ENCODE data around the gene MAD2L1BP.
A peak's percentile ranks its signal among the peaks of the same experiment; 100 is the strongest.

MAD2L1BP gene

DNA sequence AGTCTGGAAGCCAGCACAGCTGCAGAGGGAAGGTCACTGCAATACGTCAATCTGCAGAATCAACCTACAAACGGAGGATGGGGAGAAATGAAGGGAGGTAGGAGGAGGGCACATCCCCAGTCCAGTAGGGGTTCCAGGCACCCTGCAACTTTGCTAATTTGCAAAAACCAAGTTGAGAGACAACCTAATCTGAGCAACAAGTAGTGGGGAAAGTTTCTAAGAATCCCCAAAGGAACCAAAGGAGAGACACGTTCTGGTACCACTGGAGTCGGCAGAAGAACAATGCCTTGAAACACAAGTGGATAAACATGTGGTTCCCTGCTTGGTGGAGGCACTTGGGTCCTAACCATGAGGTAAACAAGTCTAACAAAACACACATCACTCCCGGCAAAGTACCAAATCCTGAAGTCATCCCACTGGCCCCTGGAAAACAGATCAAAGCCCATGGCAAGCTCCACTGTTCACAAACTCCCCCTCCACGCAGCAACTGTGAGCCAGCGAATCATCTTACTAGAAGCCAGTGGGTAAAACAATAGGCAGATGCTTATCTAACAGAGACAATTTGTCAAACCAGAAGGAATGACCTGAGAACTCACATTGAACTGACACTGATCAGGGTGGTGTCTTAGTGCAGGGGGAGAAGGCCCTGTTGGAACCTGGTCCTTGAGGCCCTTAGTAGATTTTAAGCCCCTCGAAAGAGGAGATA lies 47.2 kb downstream of the MAD2L1BP start:
- DNase-seq (ENCODE audit: low read depth) = no peak

DNA sequence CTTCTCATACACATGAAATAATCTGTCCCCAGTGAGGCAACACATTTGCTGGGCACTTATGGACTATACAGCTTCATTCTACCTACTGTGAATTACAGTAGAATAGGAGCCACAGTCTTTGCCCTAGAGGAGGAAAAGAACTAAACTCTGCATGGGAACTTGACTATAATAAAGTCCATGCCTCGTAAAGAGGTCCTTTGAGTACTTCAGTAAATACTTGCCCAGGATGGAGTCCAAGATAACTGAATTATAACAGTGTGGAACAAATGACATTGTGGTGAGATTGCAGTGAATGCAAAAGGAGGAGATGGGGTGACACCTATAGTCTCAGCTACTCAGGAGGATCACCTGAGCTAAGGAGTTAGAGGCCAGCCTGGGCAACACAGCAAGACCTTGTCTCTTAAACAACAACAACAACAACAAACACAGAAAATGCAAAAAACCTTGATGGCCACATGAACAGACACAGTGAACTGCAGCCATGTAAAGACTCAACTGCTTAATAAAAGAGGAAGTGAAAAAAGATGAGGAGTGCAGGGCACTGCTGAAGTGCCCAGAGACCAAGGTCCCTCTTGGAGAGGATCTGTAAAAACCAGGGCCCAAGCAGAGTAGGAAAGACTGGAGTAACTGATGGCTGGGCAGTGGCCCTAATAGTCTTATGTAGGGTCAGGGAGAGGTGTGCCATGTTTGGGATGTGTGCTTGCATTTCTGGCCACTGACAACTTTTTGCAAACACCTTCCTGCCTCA lies 48.2 kb downstream of the MAD2L1BP start:
- H3K4me3 ChIP-seq (ENCODE audit: control insufficient read depth, low read depth, low read length) = no peak overlapping the region
- no peak for DNase-seq (ENCODE audit: low read depth)
- TF ChIP-seq, protein P1, sequence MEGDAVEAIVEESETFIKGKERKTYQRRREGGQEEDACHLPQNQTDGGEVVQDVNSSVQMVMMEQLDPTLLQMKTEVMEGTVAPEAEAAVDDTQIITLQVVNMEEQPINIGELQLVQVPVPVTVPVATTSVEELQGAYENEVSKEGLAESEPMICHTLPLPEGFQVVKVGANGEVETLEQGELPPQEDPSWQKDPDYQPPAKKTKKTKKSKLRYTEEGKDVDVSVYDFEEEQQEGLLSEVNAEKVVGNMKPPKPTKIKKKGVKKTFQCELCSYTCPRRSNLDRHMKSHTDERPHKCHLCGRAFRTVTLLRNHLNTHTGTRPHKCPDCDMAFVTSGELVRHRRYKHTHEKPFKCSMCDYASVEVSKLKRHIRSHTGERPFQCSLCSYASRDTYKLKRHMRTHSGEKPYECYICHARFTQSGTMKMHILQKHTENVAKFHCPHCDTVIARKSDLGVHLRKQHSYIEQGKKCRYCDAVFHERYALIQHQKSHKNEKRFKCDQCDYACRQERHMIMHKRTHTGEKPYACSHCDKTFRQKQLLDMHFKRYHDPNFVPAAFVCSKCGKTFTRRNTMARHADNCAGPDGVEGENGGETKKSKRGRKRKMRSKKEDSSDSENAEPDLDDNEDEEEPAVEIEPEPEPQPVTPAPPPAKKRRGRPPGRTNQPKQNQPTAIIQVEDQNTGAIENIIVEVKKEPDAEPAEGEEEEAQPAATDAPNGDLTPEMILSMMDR (IDR thresholded peaks at IDR 0.05; ENCODE audit: control insufficient read depth, insufficient read depth, low read depth, low read length, missing control alignments) = no peak

More for the DNA sequence above, 47.2 kb downstream of the MAD2L1BP start:
- no peak overlapping the region for H3K4me3 ChIP-seq (ENCODE audit: control insufficient read depth, low read depth, low read length)
- TF ChIP-seq, protein P1 (IDR thresholded peaks at IDR 0.05; ENCODE audit: control insufficient read depth, insufficient read depth, low read depth, low read length, missing control alignments) = no peak

DNA sequence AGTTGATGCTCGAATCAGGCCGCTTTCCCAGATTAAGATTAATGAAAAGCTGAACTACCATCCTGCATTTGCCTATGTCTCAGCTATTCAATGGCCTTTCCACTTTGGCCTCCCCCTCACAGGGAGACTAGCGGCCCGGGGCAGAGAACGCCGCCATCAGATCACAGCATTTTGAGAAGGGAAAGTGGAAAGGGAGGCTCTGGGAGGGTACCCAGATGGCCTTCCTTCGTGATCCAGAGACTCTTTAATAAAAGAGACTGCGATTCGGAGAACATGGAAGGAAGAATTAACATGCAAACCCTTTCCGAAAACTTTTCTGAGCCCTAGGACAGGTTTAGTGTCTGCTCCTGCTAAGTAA lies 51.4 kb downstream of the MAD2L1BP start:
- peak overlapping the region; percentile 77 for H3K4me3 ChIP-seq (ENCODE audit: control insufficient read depth, low read depth, low read length)
- no peak for DNase-seq (ENCODE audit: low read depth)
- TF ChIP-seq, protein P1 (IDR thresholded peaks at IDR 0.05; ENCODE audit: control insufficient read depth, insufficient read depth, low read depth, low read length, missing control alignments) = no peak

DNA sequence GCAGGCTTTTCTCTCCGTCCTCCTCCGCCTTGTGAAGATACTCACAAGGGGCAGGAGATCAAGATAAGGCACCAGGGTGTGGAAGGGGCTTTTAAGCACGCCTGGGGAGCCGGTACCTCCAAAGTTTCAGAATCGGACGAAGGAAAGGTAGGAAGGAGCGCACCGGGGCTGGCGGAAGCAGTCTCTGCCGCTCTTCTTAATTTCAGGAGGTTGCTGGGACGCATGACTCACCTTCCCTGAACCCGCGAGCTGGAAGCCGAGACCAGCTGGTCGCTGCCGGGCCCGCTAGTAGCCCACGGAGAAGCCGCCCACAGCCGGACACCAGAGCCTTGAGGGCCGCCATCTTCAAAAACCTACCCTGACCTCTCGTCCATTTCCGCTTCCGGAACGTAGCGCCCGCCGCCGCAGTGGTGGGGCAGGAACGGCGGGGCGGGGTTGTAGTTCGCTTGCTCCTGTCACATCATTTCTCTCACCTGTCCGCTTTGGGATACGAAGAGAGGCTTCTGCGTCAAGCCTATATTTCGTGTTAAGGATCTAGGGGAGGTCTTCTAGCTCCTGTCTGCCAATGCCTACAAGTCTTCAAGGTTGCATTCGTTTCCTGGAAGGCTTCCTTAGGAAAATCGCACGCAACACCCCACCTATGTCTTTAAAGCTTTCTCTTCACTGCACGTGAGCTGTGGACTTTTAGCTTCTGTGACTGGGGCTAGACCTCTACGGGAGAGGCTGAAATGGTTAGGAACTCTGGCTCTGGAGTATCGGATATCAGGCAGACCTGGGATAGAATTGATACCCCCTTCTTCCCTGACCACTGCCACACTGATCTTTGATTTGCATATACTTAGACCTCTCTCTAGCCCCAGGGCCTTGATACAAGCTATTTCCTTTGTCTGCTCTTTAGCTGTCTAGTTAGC lies 52.1 kb downstream of the MAD2L1BP start, which contains the start of gene MRPS18A:
MRPS18A (minus strand) TSS at position 355 of the 911 bp plus-strand sequence; CDS start at position 343, 12 bp downstream.
- TF ChIP-seq, protein P1 (IDR thresholded peaks at IDR 0.05; ENCODE audit: control insufficient read depth, insufficient read depth, low read depth, low read length, missing control alignments) = no peak
- no peak for DNase-seq (ENCODE audit: low read depth)
- peak within 1 kb of the TSS; percentile 77 for H3K4me3 ChIP-seq (ENCODE audit: control insufficient read depth, low read depth, low read length)

DNA sequence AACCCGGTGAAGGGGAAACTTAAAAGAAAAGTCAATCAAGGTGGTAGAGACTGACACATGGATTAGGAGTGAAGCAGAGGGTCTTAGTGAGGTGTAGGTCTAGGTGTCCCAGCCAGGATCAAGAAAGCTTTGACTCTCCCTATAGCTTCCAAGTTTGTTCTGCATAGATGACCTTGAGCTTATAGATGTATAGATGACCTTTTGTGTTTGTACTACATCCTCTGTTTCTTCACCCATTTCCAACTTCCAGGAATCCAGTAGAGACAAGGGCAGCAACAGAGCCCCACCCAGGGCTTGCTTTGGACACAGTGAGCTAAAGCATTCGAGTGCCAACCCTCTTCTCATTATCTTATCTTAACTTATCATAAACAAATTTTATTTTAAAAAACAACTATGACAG lies 53.8 kb downstream of the MAD2L1BP start:
- TF ChIP-seq, protein P1 (IDR thresholded peaks at IDR 0.05; ENCODE audit: control insufficient read depth, insufficient read depth, low read depth, low read length, missing control alignments) = no peak
- no peak for DNase-seq (ENCODE audit: low read depth)
- H3K4me3 ChIP-seq (ENCODE audit: control insufficient read depth, low read depth, low read length) = no peak overlapping the region
